ENCODE data around the gene DENND1B.

Gene DENND1B

GRCh38 chr1:197675583-197676208 is 99.6 kb downstream of the DENND1B start (continued):
- TF ChIP-seq ZNF155 (tag by site-specific recombination; IDR thresholded peaks at IDR 0.05) (no peak), KLF10 (tag by site-specific recombination; IDR thresholded peaks at IDR 0.05) (0 out of 2 replicates have a peak, but pooled peaks have one; percentile 15), ZNF335 (tag by site-specific recombination; conservative IDR thresholded peaks at IDR 0.05) (0 out of 2 replicates have a peak, but pooled peaks have one; percentile 32), PRDM1 (tag by site-specific recombination; IDR thresholded peaks at IDR 0.05) (no peak; the same call in 1 of the 2 replicates)

- Histone ChIP-seq H3K27ac (ENCODE audit: extremely low read depth, low read depth, low read length) (no peak overlapping the region), H3K9me3 (ENCODE audit: control insufficient read depth, insufficient read depth, low read depth, low read length) (no peaks in the 10 kb centered on the region), H3K4me3 (ENCODE audit: low read depth, low read length) (no peak overlapping the region), H3K36me3 (ENCODE audit: control insufficient read depth in 2 of 2, insufficient read depth in 1 of 2, low read length in 2 of 2) (no peaks in the 10 kb centered on the region), H3K4me1 (ENCODE audit: control insufficient read depth, insufficient read depth, low read length) (no peaks in the 10 kb centered on the region; the same call in 1 of the 2 replicates)
- ChIA-PET POLR2A (no interaction called here), CTCF (no interaction called here)
- TF ChIP-seq ZNF692 (tag by site-specific recombination; IDR thresholded peaks at IDR 0.05) = no peak
- TF ChIP-seq ATF2 (tag by site-specific recombination; IDR thresholded peaks at IDR 0.05; ENCODE audit: low read depth) = no peak
- 0 out of 2 replicates have a peak, but pooled peaks have one; percentile 20 for TF ChIP-seq GLIS1 (tag by site-specific recombination; IDR thresholded peaks at IDR 0.05)
- peak; percentile 54 for TF ChIP-seq OSR2 (tag by site-specific recombination; IDR thresholded peaks at IDR 0.05)
- no peak for TF ChIP-seq ZNF121 (tag by site-specific recombination; IDR thresholded peaks at IDR 0.05)
- no peak for TF ChIP-seq INSM2 (tag by site-specific recombination; IDR thresholded peaks at IDR 0.05)
- no peak for TF ChIP-seq ZSCAN5A (tag by site-specific recombination; IDR thresholded peaks at IDR 0.05)
- no peak for TF ChIP-seq ZNF311 (tag by site-specific recombination; IDR thresholded peaks at IDR 0.05; ENCODE audit: borderline replicate concordance)
- TF ChIP-seq ZNF843 (tag by site-specific recombination; IDR thresholded peaks at IDR 0.05) = no peak
- TF ChIP-seq ZNF585B (tag by site-specific recombination; IDR thresholded peaks at IDR 0.05) = no peak
- TF ChIP-seq ZIC2 (tag by site-specific recombination; IDR thresholded peaks at IDR 0.05) = 0 out of 2 replicates have a peak, but pooled peaks have one; percentile 19
- TF ChIP-seq ZNF600 (tag by site-specific recombination; IDR thresholded peaks at IDR 0.05) = no peak
- TF ChIP-seq ZNF184 (tag by site-specific recombination; IDR thresholded peaks at IDR 0.05) = no peak
- TF ChIP-seq ZNF580 (tag by site-specific recombination; IDR thresholded peaks at IDR 0.05) = no peak
- TF ChIP-seq ZNF169 (tag by site-specific recombination; IDR thresholded peaks at IDR 0.05) = no peak
- TF ChIP-seq ZNF133 (tag by site-specific recombination; IDR thresholded peaks at IDR 0.05) = no peak
- no peak for TF ChIP-seq SCRT1 (tag by site-specific recombination; IDR thresholded peaks at IDR 0.05; ENCODE audit: borderline replicate concordance)
- no peak for TF ChIP-seq ZNF26 (tag by site-specific recombination; IDR thresholded peaks at IDR 0.05)
- TF ChIP-seq PRDM4 (tag by site-specific recombination; IDR thresholded peaks at IDR 0.05) = no peak
- TF ChIP-seq GLI4 (tag by site-specific recombination; IDR thresholded peaks at IDR 0.05) = no peak
- TF ChIP-seq ZNF704 (tag by site-specific recombination; IDR thresholded peaks at IDR 0.05) = no peak
Observed at GRCh38 chr1:197674286-197674685, 101.0 kb downstream of the DENND1B start.
